Measurements from ENCODE around the gene FAM20C. TPM values are rescaled to one million over a fixed set of nuclear protein-coding genes. Genes with fewer than 3 reads are reported as not detected.

The FAM20C gene
- total RNA-seq, 2 experiments from 2014 or later, result not detected

GRCh38 chr7:159370-160270, 32.8 kb upstream of the FAM20C start:
- Histone ChIP-seq H3K9me2 (ENCODE audit: insufficient read depth, low read length) (no peaks in the 10 kb centered on the region), H3K4me3 (ENCODE audit: low read depth, low read length, poor library complexity, severe bottlenecking) (no peak overlapping the region), H4K20me1 (ENCODE audit: insufficient read depth, low read length) (no peaks in the 10 kb centered on the region), H3K27ac (ENCODE audit: low read depth, low read length, poor library complexity, severe bottlenecking) (no peak overlapping the region), H3K9me3 (ENCODE audit: low read length) (no peaks in the 10 kb centered on the region), H2AFZ (ENCODE audit: low read length) (no peak overlapping the region), H3K79me2 (ENCODE audit: insufficient read depth, low read depth, low read length) (no peaks in the 10 kb centered on the region), H3K36me3 (ENCODE audit: insufficient read depth, low read length) (no peaks in the 10 kb centered on the region), H3K4me2 (ENCODE audit: low read length) (no peak overlapping the region), H3K4me1 (ENCODE audit: insufficient read depth, low read length, poor library complexity, severe bottlenecking) (no peaks in the 10 kb centered on the region)
- BruUV-seq (replicated peaks), result no TSS peak
- ChIA-PET POLR2A (no interaction called here), CTCF (ENCODE audit: unreplicated experiment) (no interaction called here)
- no peak for TF ChIP-seq EZH2phosphoT487 (IDR thresholded peaks at IDR 0.05; ENCODE audit: borderline replicate concordance, low read depth, low read length)
- TF ChIP-seq CTCF (conservative IDR thresholded peaks at IDR 0.05; ENCODE audit: low read length), result no peak
- no peak for DNase-seq (ENCODE audit: low spot score)
- intact Hi-C loops (cut with micrococcal nuclease; ENCODE audit: unreplicated experiment), result no loop called here

- DNase-seq (ENCODE audit: low spot score), result no peak
- intact Hi-C loops (cut with micrococcal nuclease; ENCODE audit: unreplicated experiment), result no loop called here
- no peak overlapping the region for H3K27ac ChIP-seq (ENCODE audit: low read depth, low read length, poor library complexity, severe bottlenecking)
- H2AFZ ChIP-seq (ENCODE audit: low read length), result no peak overlapping the region
- H3K4me3 ChIP-seq (ENCODE audit: low read depth, low read length, poor library complexity, severe bottlenecking), result no peak overlapping the region
- no peaks in the 10 kb centered on the region for H4K20me1 ChIP-seq (ENCODE audit: insufficient read depth, low read length)
- TF ChIP-seq EZH2phosphoT487 (IDR thresholded peaks at IDR 0.05; ENCODE audit: borderline replicate concordance, low read depth, low read length) (no peak), CTCF (conservative IDR thresholded peaks at IDR 0.05; ENCODE audit: low read length) (no peak)
- no peak overlapping the region for H3K4me2 ChIP-seq (ENCODE audit: low read length)
- no TSS peak for BruUV-seq (replicated peaks)
- H3K9me2 ChIP-seq (ENCODE audit: insufficient read depth, low read length), result no peaks in the 10 kb centered on the region
- H3K9me3 ChIP-seq (ENCODE audit: low read length), result no peaks in the 10 kb centered on the region
- H3K36me3 ChIP-seq (ENCODE audit: insufficient read depth, low read length), result no peaks in the 10 kb centered on the region
- CTCF ChIA-PET (ENCODE audit: unreplicated experiment), result interaction anchor here (0.6 kb wide), 1 partner anchor 9 kb away, joined by 4 read pairs; no protein-coding TSS in a partner anchor
- no peaks in the 10 kb centered on the region for H3K4me1 ChIP-seq (ENCODE audit: insufficient read depth, low read length, poor library complexity, severe bottlenecking)
- POLR2A ChIA-PET, result interaction anchor here (0.7 kb wide), 1 partner anchor 35 kb away, joined by 4 read pairs; no protein-coding TSS in a partner anchor
- no peaks in the 10 kb centered on the region for H3K79me2 ChIP-seq (ENCODE audit: insufficient read depth, low read depth, low read length)
These were observed 31.2 kb upstream of the FAM20C start for GRCh38 chr7:160958-161725.
